ENCODE results near the gene FGF8.

GRCh38 chr10:101803511-101803910 lies 27.6 kb upstream of the FGF8 start:
- TF ChIP-seq GATA2 (IDR thresholded peaks at IDR 0.05; ENCODE audit: low read depth, low read length) (no peak), GATA3 (IDR thresholded peaks at IDR 0.05; ENCODE audit: low read depth, low read length) (no peak)
